Activated CD4-positive, alpha-beta memory T cell treated with anti-CD3 and anti-CD28 coated beads for 36 hours (primary cell): ENCODE measurements around the gene GALM. TPM values are rescaled to one million over a fixed set of nuclear protein-coding genes. Genes with fewer than 3 reads are reported as not detected.
"Not testable (repeated sequence)": the region's sequence is repeated elsewhere in the genome, so short reads cannot be mapped to it uniquely, and the experiment has no call there.

ENCODE experiments used
- CTCF ChIA-PET: fragments of 350-600 bp; sonication (Branson Sonifier 250); formaldehyde crosslinking; loops from one replicate; lab custom pipeline; 2021; ENCODE audit warnings: antibody characterized with exemption, inconsistent platforms; lab: Charles Lee
- POLR2A ChIA-PET: fragments of 350-600 bp; sonication (Branson Sonifier 250); formaldehyde crosslinking; loops from one replicate; lab custom pipeline; 2021; ENCODE audit warnings: antibody characterized with exemption; lab: Charles Lee
- DNase-seq: peaks from one replicate; pipeline ENCODE4 v3.0.0-alpha.2; 2020
- H3K27ac Mint-ChIP-seq: one replicate; pipeline ENCODE4 v1.8.0; 2021; ENCODE audit warnings: mixed read lengths
- H3K27me3 Mint-ChIP-seq: one replicate; pipeline ENCODE4 v1.8.0; 2021; ENCODE audit warnings: mixed read lengths
- H3K36me3 Mint-ChIP-seq: one replicate; pipeline ENCODE4 v1.8.0; 2021; ENCODE audit warnings: mixed read lengths
- H3K4me1 Mint-ChIP-seq: one replicate; pipeline ENCODE4 v1.8.0; 2021; ENCODE audit warnings: low read depth, mixed read lengths
- H3K4me3 Mint-ChIP-seq: one replicate; pipeline ENCODE4 v1.8.0; 2021; ENCODE audit warnings: mild to moderate bottlenecking, mixed read lengths
- H3K9me3 Mint-ChIP-seq: one replicate; pipeline ENCODE4 v1.8.0; 2021; ENCODE audit warnings: mixed read lengths
- intact Hi-C: fragments of 100-400 bp; cut with micrococcal nuclease; formaldehyde crosslinking; loops from one replicate; pipeline ENCODE4 v1.15.1; 2023
- total RNA-seq, 2 experiments: library from RNA; stranded (reverse); gene quantifications; one replicate each; pipeline ENCODE4 v1.2.3, GENCODE V29; 2021

Gene GALM
- total RNA-seq, 2 experiments from 2014 or later = 90.2 to 95.3 TPM

DNA sequence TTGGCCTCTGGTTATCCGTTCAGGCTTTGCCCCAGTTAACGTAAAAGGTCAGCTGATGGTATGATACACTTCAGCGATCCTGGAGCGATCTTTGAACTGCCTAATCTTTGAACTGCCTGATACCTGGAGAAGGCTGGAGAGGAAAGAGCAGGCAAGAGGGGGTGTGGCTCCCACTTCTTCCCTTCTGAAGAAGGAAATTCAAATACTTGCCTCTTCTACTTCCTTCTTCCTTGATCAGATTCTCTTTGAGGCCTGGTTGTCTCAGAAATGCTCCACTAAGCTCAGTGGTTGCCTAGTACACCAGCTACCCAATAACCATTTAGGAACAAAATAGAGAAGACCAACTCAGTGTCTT lies 619 bp downstream of the GALM start:
- Mint-ChIP-seq H3K4me3 (peak overlapping the region; percentile 85), H3K4me1 (peaks cover 74% of the 10 kb centered on the region), H3K9me3 (no peaks in the 10 kb centered on the region), H3K27ac (peak overlapping the region; percentile 97), H3K36me3 (peaks cover 39% of the 10 kb centered on the region), H3K27me3 (no peaks in the 10 kb centered on the region)
- ChIA-PET POLR2A (interaction anchor here (0.5 to 6.4 kb wide), 21 partner anchors 13 to 84 kb away, joined by 3 to 235 read pairs (median 5); partner anchors contain the start of genes HNRNPLL and SRSF7), CTCF (interaction anchor here (0.7 to 5.6 kb wide), 11 partner anchors 10 to 85 kb away, joined by 3 to 85 read pairs (median 5); partner anchors contain the start of gene HNRNPLL)
- peak; percentile 32 for DNase-seq
- intact Hi-C loops = loop anchor here (2.0 to 10.0 kb wide), 3 partner anchors 24 to 548 kb away; no protein-coding TSS in a partner anchor

DNA sequence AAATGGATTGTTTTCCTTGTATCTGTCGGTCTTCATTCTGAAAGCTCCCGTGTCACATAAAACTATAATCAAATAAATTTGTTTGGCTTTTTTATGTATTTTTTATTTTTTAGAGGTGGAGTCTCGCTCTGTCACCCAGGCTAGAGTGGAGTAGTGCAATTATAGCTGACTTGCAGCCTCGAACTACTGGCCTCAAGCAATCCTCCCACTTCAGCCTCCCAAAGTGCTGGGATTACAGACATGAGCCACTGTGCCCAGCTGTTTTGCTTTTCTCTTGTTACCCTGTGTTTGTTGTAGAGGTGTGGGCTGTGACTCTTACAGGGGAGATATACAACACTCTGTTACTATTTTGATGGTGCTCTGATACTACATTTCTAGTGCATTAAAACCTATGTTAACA lies 2.2 kb downstream of the GALM start:
- Mint-ChIP-seq H3K9me3 (no peaks in the 10 kb centered on the region), H3K4me1 (peaks cover 78% of the 10 kb centered on the region), H3K4me3 (peak overlapping the region; percentile 85), H3K36me3 (peaks cover 50% of the 10 kb centered on the region), H3K27me3 (no peaks in the 10 kb centered on the region), H3K27ac (peak overlapping the region; percentile 97)
- POLR2A ChIA-PET = interaction anchor here (1.1 to 6.4 kb wide), 10 partner anchors 14 to 83 kb away, joined by 3 to 235 read pairs (median 12); partner anchors contain the start of genes HNRNPLL and SRSF7
- CTCF ChIA-PET = interaction anchor here (0.8 to 5.6 kb wide), 10 partner anchors 14 to 86 kb away, joined by 3 to 85 read pairs (median 4); partner anchors contain the start of gene HNRNPLL
- peak; percentile 33 for DNase-seq
- intact Hi-C loops = loop anchor here (5.0 to 10.0 kb wide), 2 partner anchors 459 to 547 kb away; no protein-coding TSS in a partner anchor

DNA sequence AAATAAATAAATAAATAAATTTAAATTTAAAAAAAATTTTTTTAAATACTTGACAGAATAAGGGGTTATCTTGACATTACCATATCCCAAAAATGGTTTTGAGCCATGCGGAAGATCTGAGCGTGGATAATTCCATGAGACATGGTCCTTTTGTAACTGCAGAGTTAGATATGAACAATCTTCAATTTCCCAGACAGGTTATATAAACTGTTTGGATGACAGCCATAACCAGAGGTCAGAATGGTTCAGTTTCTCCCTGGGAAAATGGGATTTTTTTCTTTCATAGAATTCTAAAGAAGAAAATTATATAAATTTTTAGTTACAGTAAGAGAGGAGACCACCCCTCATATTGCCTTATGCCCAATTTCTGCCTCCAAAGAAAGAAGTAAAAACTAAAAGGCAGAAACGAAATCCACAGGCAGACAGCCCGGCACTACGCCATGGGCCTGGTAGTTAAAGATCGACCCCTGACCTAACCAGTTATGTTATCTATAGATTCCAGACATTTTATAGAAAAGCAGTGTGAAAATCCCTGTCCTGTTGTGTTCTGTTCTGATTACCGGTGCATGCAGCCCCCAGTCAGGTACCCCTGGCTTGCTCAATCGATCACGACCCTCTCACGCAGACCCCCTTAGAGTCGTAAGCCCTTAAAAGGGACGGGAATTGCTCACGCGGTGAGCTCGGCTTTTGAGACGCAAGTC lies 3.0 kb downstream of the GALM start:
- ChIA-PET POLR2A (interaction anchor here (1.2 to 6.4 kb wide), 5 partner anchors 15 to 76 kb away, joined by 3 to 235 read pairs (median 28); partner anchors contain the start of gene HNRNPLL), CTCF (no interaction called here)
- DNase-seq = no peak
- intact Hi-C loops = loop anchor here (5.0 to 10.0 kb wide), 2 partner anchors 458 to 546 kb away; no protein-coding TSS in a partner anchor
- no peaks in the 10 kb centered on the region for H3K9me3 Mint-ChIP-seq
- H3K4me3 Mint-ChIP-seq = peak overlapping the region; percentile 85
- peak overlapping the region; percentile 88 for H3K27ac Mint-ChIP-seq
- peaks cover 52% of the 10 kb centered on the region for H3K36me3 Mint-ChIP-seq
- H3K4me1 Mint-ChIP-seq = peaks cover 75% of the 10 kb centered on the region
- no peaks in the 10 kb centered on the region for H3K27me3 Mint-ChIP-seq

GRCh38 chr2:38671303-38671702 lies 5.4 kb downstream of the GALM start:
- Mint-ChIP-seq H3K27me3 (no peaks in the 10 kb centered on the region), H3K9me3 (no peaks in the 10 kb centered on the region), H3K36me3 (peaks cover 63% of the 10 kb centered on the region), H3K4me3 (peak overlapping the region; percentile 72), H3K4me1 (peaks cover 74% of the 10 kb centered on the region), H3K27ac (peak overlapping the region; percentile 84)
- ChIA-PET POLR2A (interaction anchor here (0.7 to 3.1 kb wide), 4 partner anchors 11 to 307 kb away, joined by 3 to 28 read pairs (median 8); partner anchors contain the start of gene HNRNPLL), CTCF (interaction anchor here (0.7 to 3.2 kb wide), 5 partner anchors 11 to 90 kb away, joined by 4 to 16 read pairs (median 7); partner anchors contain the start of gene HNRNPLL)
- intact Hi-C loops = no loop called here
- no peak for DNase-seq

- CTCF ChIA-PET = interaction anchor here (1.0 to 3.2 kb wide), 7 partner anchors 8 to 99 kb away, joined by 3 to 16 read pairs (median 5); partner anchors contain the start of gene HNRNPLL
- Mint-ChIP-seq H3K4me1 (peaks cover 74% of the 10 kb centered on the region), H3K27me3 (no peaks in the 10 kb centered on the region), H3K36me3 (peaks cover 61% of the 10 kb centered on the region), H3K9me3 (no peaks in the 10 kb centered on the region), H3K27ac (peak overlapping the region; percentile 67), H3K4me3 (no peak overlapping the region)
- DNase-seq = no peak
- POLR2A ChIA-PET = interaction anchor here (0.7 to 3.1 kb wide), 3 partner anchors 10 to 308 kb away, joined by 3 to 11 read pairs (median 3); no protein-coding TSS in a partner anchor
- intact Hi-C loops = no loop called here
Observed at GRCh38 chr2:38671946-38672345, 6.0 kb downstream of the GALM start.

GRCh38 chr2:38672445-38673391 lies 6.8 kb downstream of the GALM start:
- no peaks in the 10 kb centered on the region for H3K9me3 Mint-ChIP-seq
- intact Hi-C loops = no loop called here
- peaks cover 63% of the 10 kb centered on the region for H3K36me3 Mint-ChIP-seq
- peaks cover 75% of the 10 kb centered on the region for H3K4me1 Mint-ChIP-seq
- peak overlapping the region; percentile 67 for H3K27ac Mint-ChIP-seq
- ChIA-PET POLR2A (interaction anchor here (0.7 to 3.1 kb wide), 3 partner anchors 9 to 91 kb away, joined by 3 to 11 read pairs (median 3); no protein-coding TSS in a partner anchor), CTCF (interaction anchor here (1.0 to 3.2 kb wide), 7 partner anchors 9 to 100 kb away, joined by 3 to 16 read pairs (median 5); partner anchors contain the start of gene HNRNPLL)
- H3K4me3 Mint-ChIP-seq = no peak overlapping the region
- no peak for DNase-seq
- no peaks in the 10 kb centered on the region for H3K27me3 Mint-ChIP-seq

DNA sequence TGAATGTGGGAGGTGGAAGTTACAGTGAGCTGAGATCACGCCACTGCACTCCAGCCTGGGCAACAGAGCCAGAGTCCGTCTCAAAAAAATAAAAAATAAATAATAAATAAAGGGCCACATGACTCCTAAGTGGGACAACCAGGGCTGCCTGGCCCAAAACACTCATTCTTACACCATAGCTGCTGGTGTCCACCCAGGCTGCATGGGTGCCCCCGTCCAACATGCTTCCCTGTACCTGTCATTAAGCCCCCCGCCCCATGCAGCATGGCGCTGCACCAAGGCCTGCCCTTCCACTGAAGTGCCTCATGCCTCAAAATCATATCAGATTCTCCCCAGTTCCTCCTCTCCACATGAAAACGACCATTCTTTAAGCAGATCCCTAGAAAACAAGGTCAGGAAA lies 10.8 kb downstream of the GALM start:
- no peak overlapping the region for H3K4me3 Mint-ChIP-seq
- intact Hi-C loops = loop anchor here (1.0 kb wide), 1 partner anchor 9 kb away; no protein-coding TSS in a partner anchor
- DNase-seq = no peak
- H3K9me3 Mint-ChIP-seq = no peaks in the 10 kb centered on the region
- ChIA-PET CTCF (interaction anchor here (0.6 to 1.1 kb wide), 2 partner anchors 10 to 144 kb away, joined by 3 to 4 read pairs; no protein-coding TSS in a partner anchor), POLR2A (no interaction called here)
- peaks cover 63% of the 10 kb centered on the region for H3K36me3 Mint-ChIP-seq
- peaks cover 69% of the 10 kb centered on the region for H3K4me1 Mint-ChIP-seq
- peak overlapping the region; percentile 63 for H3K27ac Mint-ChIP-seq
- no peaks in the 10 kb centered on the region for H3K27me3 Mint-ChIP-seq

- H3K4me3 Mint-ChIP-seq, H3K27me3 Mint-ChIP-seq, DNase-seq, H3K9me3 Mint-ChIP-seq, intact Hi-C loops: not testable (repeated sequence)
- ChIA-PET POLR2A (interaction anchor here (1.2 to 3.7 kb wide), 4 partner anchors 11 to 105 kb away, joined by 3 to 56 read pairs (median 10); partner anchors contain the start of gene GALM), CTCF (interaction anchor here (0.6 to 3.0 kb wide), 9 partner anchors 9 to 105 kb away, joined by 3 to 23 read pairs (median 10); partner anchors contain the start of gene GALM)
- peaks cover 77% of the 10 kb centered on the region for H3K36me3 Mint-ChIP-seq
- H3K27ac Mint-ChIP-seq = peak overlapping the region; percentile 84
- peaks cover 77% of the 10 kb centered on the region for H3K4me1 Mint-ChIP-seq
Observed at GRCh38 chr2:38680868-38681267, 15.0 kb downstream of the GALM start.

DNA sequence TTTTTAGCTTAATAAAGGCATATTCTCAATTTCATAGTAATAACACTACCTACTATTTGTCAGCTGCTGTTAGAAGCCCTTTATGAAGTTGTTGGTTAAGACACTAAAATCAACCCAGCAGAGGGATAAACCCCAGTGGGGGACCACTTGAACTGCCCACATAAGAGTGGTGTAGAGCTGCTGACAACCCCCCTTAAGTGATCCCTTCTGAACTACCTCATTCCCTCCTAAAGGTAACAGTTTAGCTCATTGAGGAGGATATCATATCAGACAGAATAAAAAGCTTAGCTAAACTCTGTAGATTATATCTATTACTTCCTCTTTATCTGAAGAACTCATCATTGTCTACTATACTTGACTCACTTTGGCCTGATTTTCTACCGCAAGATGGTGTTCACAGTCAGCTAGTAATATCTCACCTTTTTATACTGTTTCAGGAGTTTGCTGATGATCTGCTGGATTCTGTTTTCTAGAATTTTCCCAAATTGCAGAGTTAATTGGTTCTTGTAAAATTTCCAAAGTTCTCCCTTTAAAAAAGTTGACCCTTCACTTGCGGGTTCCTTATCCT lies 16.2 kb downstream of the GALM start:
- DNase-seq = peak; percentile 38
- intact Hi-C loops = loop anchor here (1.0 to 2.0 kb wide), 6 partner anchors 8 to 79 kb away; no protein-coding TSS in a partner anchor
- Mint-ChIP-seq H3K27me3 (no peaks in the 10 kb centered on the region), H3K27ac (peak overlapping the region; percentile 84), H3K36me3 (peaks cover 76% of the 10 kb centered on the region), H3K9me3 (no peaks in the 10 kb centered on the region), H3K4me1 (peaks cover 78% of the 10 kb centered on the region), H3K4me3 (peak overlapping the region; percentile 63)
- ChIA-PET CTCF (interaction anchor here (0.6 to 3.4 kb wide), 21 partner anchors 9 to 106 kb away, joined by 3 to 46 read pairs (median 7); partner anchors contain the start of genes GALM and HNRNPLL), POLR2A (interaction anchor here (0.7 to 3.7 kb wide), 18 partner anchors 10 to 106 kb away, joined by 3 to 56 read pairs (median 6); partner anchors contain the start of genes GALM, HNRNPLL and SRSF7)

DNA sequence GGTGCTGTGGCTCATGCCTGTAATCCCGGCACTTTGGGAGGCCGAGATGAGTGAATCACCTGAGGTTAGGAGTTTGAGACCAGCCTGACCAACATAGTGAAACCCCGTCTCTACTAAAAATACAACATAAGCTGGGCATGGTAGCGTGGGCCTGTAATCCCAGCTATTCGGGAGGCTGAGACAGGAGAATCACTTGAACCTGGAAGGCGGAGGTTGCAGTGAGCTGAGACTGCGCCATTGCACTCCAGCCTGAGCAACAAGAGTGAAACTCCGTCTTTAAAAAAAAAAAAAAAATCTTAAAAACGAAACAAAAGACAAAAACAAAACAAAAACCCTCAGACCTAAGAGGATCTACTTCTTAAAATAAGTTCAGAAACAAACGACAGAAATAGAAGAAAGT lies 16.7 kb downstream of the GALM start:
- H3K4me3 Mint-ChIP-seq = peak overlapping the region; percentile 63
- H3K9me3 Mint-ChIP-seq, H3K27me3 Mint-ChIP-seq: not testable (repeated sequence)
- ChIA-PET POLR2A (interaction anchor here (1.2 to 3.7 kb wide), 12 partner anchors 9 to 106 kb away, joined by 3 to 56 read pairs (median 11); partner anchors contain the start of genes GALM, HNRNPLL and SRSF7), CTCF (interaction anchor here (0.8 to 3.4 kb wide), 16 partner anchors 8 to 100 kb away, joined by 3 to 46 read pairs (median 9); partner anchors contain the start of genes GALM and HNRNPLL)
- DNase-seq = peak; percentile 71
- peaks cover 74% of the 10 kb centered on the region for H3K4me1 Mint-ChIP-seq
- intact Hi-C loops = loop anchor here (1.0 to 2.0 kb wide), 6 partner anchors 8 to 79 kb away; no protein-coding TSS in a partner anchor
- peaks cover 76% of the 10 kb centered on the region for H3K36me3 Mint-ChIP-seq
- H3K27ac Mint-ChIP-seq = peak overlapping the region; percentile 84
